ENCODE measurements around the gene FAM118A.

GRCh38 chr22:45298934-45299505 lies 10.7 kb upstream of the FAM118A start:
- no peak for TF ChIP-seq CTCF (IDR thresholded peaks at IDR 0.05; ENCODE audit: low read length)
- no peak for TF ChIP-seq EZH2 (IDR thresholded peaks at IDR 0.05; ENCODE audit: borderline replicate concordance, low read length)
